ENCODE data around the gene ATXN1L.
"Not testable (repeated sequence)": the region's sequence is repeated elsewhere in the genome, so short reads cannot be mapped to it uniquely, and the experiment has no call there.

The ATXN1L gene

DNA sequence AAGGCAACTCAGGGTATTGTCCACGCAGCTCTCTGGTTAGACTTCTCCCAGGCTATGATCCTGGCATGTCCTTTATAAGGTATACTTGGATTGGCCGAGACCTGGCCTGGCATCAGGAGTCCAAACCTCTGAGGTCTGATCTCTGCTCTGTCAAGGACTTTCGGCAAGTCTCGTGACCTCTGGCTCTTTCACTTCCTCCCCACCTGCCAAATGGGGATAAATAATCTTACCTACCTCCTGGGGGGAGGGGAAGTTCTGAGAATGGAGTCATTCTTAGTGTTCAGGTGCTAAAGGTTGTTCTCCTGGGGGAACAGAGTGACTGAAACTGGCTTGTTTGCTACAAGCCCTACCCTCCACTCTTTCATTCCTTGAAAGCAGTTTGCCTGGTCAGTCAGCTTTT, 7.6 kb downstream of the ATXN1L start:
- DNase-seq: no peak

DNA sequence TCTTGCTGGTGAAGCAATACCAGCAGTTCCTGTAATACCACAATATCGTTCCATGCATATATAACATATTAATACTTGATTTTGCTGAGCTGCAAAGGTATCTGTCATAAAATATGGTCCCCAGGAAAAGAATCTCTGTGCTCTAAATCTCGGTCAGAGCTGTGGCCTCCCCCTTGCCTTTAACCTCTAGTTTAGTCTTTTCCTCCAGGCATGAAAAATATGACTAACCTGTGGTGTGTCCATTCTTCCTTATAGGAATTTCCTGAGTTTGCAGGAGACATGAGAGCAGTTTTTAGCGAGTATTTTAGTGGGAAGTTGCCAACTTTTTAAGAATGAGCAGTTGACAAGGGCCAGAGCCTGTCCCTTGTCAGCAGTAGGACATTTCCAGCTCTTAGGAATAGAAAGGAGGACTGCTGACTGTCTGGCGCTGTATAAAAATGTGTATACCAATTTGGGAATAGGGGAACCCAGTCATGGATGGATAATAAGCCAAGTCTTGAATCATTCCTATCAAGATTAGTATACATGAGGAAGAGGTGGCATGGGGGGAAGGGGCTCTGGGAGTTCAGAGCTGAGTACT, 8.7 kb downstream of the ATXN1L start:
- no peak for DNase-seq

DNA sequence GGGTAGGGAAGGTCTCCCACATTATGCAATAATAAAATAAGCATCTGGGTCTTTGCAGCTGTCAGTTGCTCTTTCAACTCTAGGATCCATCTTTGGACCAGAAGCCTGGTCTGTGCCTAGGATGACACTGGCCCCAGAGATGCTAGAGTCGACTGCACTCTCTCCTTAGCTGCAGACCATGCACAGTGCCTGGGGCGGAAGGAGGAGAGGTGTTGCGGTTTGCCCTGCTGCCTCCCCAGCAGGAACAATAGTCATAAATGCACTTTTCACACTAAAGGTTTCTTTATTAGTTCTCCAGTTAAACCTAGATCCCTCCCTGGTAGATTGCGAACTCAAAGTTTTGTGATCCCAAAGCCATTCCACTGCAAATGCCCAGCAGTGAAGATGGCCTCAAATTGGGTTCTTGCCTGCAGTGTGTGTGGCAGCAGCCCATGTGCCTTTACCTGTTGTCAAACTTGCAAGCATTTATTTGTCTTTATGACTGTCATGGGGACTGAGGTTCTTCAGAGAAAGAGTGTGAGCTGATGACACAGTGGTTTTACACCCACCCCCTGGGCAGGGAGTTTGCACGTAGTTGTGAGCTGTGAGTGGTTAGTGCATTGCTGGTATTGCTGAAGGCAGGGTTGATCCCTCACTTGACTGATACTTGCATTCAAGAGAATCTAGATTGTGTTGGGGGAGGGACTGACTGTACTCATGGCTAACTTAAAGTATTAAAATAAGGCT, 10.3 kb downstream of the ATXN1L start:
- no peak for DNase-seq

DNA sequence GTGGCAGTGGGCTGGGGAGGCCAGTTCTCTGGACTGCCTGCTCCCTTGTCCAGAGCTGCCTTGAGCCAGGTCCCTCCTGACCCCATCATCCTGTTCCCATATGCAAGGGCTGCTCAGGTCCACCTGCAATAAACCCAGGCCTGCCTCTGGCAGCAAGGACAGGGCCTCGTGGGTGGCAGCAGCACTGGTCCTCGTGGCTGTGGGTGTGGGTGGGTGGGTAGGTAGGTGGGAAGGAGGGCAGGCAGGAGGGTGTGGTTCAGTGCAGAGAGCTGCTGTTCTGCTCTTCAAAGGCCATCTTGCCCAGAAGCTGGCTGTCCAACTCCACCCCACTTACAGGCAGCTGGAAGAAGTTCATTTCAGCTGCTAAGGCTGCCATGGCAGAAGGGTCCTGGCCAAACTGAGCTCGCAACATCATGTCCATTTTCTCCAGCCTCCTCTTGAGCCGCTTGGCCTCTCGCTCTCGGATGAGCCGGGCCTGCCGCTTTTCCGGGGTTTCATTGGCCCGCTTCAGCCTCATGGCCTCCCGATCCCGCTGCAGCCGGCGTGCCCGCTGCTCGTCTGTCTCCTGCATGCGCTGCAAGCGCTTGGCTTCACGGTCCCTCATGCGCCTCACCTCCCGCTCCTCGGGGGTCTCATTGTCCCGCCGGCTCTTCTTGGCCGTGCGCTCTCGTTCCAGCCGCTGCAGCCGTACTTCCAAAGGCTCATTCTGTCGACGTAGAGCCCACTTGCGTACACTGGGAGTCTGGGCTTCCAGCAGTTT, 14.2 kb downstream of the ATXN1L start:
- DNase-seq: no peak

DNA sequence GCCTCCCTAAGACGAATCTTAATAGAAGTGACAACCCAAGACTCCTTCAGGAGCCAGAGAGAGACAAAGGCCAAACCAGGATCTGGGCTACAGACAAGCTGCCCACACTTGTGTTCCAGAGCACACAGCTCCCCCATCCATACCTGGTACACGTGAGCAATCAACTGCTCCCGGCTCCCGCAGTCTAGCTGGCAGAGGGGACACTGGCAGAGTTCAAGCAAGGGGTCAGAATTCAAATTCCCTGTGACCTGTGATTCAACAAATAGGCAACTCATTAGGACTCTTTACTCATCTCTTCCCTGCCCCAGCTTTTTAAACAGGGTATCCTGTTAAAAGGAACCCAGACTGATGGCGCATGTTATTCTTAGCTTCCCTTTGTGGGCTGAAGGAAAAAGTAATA, 18.2 kb downstream of the ATXN1L start:
- no peak for DNase-seq

DNA sequence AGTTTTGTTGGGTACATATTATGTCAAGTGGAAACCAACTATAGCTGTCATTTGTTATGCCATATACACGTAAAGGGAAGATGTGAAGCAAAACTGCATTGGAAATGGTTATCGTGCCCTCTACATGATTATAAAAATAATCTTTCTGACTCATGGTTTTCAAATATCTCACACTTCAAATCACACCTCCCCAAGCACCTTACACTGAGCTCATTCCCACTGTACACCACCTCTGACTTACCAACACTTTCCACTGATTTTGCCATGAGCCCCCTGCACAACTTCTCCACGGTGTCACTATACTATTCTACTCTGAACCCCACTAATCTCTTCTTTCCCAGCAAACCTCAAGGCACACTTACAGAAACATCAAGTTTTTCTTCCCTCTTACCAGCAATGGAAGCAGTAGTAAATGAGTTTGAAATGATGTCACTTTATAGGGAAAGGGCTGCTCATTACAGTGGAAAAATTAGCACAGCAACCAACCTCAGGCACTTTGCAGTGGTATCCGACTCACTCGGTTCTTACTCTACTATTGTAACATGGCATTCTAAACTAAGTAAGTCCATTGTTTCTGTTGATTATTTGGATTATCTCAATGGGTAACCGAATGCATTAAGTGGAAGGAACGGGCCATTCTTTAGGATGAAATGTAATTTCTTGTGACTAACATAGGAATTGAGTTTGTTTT, 19.5 kb downstream of the ATXN1L start:
- no peak for DNase-seq

DNA sequence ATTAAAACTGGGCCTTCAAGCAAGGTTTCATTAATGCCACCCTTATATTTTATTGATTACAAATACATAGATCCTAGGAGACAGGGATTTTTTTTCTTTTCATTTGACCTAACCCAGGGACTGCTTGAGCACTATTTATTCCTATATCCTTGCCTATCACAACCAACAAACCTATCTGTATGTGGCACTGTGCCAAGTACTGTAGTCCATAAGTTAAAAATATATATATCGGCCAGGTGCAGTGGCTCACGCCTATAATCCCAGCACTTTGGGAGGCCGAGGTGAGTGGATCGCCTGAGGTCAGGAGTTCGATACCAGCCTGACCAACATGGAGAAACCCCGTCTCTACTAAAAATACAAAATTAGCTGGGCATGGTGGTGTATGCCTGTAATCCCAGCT, 21.4 kb downstream of the ATXN1L start:
- DNase-seq: not testable (repeated sequence)

DNA sequence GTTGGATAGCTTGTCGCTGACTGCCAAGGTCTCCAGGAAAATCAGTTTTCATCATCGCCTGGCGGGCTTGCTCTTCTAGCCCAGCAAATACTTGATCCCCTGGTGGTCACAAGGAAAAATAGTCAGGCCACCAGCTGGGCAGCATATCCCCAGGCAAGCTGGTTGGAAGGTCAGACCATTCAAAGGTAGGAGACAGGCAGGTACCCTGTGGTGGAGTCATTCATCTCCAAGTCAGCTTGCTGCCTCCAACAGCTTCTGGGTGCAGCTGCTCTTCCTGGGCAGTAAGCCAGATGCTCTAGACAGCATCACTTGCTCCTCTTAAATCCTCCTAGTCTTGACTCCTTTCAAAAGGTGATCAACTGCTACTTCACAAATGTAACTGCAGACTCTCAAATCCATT, 22.2 kb downstream of the ATXN1L start:
- no peak for DNase-seq

DNA sequence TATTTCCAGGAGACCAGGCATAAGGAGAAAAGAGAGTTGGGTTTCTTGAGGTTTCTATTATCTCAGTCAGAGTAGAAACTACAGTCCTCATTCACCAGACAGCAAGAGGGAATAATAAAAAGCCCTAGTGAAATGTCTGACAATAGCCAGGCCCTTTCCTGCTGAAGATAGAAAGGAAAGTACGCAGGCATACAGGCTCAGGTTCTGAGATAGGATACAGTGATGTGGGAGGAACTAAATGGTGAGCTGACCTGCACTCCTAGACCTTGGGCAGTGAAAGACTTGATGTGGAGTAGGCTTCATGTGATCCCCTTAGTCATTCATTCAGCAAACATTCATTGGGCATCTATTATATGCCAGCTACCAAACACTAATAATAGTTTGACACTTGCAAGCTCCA, 23.3 kb downstream of the ATXN1L start:
- no peak for DNase-seq

DNA sequence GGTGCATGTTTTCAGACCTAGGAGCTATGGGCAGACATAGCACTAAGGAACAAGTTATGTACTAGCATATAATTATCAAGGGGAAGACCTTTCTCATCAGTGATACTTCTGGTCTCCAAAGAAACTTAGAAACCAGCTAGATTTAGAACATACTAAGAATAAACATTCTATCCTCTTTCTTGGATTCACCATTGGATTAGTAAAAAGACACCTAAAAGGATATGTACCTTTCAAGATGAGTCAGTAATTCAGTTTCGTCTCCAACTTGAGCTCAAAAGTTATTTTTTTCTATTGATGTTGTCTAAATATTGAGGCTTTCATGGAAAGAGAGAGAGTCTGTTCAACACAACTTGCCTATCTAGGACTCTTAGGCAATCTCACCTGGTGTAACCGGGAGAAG, 25.0 kb downstream of the ATXN1L start:
- DNase-seq: no peak

DNA sequence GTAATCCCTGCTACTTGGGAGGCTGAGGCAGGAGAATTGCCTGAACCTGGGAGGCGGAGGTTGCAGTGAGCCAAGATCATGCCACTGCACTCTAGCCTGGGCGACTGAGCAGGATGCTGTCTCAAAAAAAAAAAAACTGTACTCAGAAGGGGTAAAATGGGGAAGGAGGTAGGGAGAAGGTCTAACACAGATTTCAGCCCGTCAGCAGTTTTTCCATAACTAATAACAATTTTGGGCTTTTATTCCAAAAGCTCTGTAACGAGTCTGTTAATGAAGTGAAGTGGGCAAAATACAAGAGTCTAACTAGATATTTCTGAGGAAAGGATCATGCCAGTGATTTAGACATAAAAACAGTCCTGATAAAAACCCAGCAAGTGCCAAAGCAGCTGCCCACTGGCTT, 27.4 kb downstream of the ATXN1L start:
- no peak for DNase-seq

DNA sequence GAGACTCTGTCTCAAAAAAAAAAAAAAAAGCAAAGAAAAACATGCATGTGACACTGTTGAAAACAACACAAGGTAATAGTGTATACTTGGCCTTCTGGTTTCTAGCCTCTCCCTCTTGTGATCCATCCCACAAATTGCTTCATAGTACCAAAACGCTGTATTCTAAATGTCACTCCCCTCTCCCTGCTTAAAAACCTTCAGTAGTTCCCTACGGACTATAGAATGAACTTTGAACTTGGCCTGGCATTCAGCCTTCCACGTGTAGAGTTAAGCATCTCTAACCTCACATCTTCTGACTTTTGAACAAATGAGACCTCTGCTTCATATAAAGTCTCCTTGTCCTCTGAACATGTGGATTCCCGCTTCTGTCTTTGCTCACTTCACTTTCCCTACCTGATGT, 33.1 kb downstream of the ATXN1L start:
- DNase-seq: no peak

DNA sequence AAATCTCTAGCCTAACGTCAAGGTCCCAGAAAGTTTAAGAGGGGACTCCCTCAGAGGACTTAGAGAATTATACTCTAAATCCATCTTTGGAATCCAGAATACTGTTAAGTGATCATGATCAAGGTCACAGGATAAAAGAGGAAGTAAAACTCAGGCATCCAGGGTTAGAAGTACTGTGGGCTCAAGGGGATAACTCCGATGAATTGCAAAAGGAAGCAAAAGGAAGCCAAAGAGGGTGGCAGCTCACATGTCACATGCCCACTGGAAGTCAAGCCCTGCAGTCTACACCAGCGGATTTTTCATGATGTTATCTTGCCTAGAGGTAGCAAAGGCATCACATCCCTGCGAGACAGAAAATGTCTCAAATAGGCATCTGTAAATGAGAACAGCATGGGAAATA, 34.4 kb downstream of the ATXN1L start:
- peak; percentile 74 to 78 for DNase-seq

DNA sequence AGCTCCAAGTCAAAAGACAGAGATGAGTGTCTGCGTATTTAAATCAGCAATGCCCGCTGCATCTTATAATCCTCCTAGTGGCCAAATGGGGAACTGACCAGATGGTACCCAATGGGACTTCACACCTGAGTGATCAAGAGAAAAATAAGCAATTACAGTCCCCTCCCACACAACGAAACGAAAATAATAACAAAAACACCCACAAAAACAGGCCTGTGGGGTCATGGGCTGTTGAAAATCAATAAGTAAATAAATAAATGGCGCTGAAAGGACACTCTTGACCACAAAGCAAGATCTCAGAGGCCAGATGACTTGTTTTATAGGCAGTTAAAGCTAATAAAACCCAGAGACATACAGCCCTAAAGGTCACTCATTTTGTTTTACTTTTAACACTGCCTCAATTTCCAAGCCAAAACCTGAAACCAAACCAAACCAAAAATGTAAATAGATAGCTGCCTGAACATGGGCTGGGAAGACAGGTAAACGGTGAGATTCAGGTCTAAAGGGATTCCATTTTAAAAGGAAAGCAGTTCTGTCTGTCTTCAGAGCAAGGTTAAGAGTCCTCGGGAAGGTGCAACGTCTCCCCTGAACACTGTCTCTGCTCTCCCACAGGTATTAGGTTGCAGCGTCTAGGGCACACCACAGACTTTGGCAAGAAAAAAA, 36.9 kb downstream of the ATXN1L start:
- DNase-seq: peak; percentile 73 to 82

DNA sequence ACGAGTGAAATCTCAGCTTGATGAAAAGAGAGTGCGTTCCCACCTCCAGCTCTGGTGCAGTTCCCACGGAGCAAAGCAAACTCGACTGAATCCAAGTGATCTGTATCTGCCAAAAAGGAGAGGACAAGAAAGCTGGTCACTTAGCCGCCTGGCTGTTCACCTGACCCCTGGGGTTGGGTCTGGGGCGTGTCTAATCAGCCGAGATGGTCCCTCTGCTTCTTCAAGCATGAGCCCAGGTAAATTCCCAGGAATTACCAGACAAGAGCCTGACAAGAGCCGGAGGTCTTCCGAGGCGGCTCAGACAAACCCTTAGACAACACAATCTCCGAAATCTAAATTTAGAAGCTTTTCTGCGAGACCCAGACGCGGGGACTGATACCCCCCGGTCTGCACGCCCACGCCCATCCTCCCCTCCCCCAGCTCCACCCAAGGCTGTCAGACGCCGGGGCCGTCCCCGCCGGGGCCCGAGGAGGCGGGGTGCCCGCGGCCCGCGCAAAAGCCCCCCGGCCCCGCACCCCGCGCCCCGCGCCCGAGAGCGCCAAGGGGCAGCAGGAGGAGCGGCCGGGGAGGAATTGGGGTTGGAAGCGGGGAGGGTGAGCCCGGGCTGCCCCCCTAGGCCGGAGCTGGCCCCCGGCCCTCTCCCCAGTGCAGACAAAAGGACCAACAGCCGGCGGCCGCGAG, 37.5 kb downstream of the ATXN1L start:
- no peak for DNase-seq

DNA sequence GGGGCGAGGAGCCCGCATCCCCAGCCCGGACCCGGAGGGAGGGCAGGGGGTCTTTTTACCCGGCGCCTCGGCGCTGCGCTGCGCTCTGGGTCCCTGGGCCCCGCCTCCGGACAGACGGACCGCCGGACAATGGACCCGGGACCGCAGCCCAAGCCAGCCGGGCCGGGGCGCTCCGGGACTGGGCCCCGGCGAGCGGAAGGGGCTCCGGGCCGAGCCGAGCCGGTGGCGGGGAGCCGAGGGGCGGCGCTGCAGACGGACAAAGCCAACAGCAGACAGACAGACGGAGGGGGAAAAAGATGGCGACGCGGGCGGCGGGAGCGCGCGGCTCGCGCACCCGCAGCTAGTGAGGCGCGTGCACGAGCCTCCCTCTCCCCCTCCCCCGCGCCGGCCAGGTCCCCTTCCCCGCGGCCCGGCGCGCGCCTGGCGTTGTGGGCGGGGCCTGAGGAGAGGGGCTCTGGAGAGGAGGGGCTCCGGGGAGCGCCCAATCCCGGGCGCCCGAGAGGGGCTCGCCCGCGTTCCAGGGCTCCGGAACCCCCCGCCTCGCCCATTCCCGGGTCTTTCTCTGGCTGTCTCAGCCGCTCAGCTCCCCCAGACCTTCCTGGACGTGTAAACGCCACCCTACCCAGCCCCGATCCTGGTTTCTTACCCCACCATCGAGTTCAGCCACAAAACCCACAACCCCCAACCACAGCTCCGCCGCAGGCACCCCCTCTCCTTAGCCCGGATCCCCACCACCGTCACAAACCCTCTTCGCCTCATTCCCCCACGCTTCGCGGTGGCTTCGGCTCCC, 38.3 kb downstream of the ATXN1L start, which contains the start of gene ZNF821:
ZNF821 (minus strand) TSS at position 334 of the 790 bp plus-strand sequence. CDS start 4,236 bp downstream, outside the sequence.
- peak; percentile 33 to 54 for DNase-seq

DNA sequence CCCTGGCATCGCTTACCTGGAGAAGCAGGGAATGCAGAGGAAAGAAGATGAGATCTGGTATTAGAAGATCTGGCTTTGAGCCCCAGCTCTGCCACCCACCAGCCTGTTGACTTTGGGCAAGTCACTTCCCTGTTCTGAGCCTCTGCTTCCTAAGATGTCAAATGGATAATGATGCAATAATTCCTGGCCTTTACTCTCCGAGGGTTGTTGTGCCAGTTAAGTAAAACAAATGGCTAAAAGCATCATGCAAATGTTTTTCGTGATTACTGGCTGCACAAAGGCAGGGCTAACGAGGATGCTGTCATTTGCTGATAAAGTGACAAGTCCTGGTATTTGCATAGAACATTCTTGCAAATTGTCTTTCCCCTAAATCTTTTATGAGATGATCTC, 39.5 kb downstream of the ATXN1L start:
- peak; percentile 80 to 85 for DNase-seq

DNA sequence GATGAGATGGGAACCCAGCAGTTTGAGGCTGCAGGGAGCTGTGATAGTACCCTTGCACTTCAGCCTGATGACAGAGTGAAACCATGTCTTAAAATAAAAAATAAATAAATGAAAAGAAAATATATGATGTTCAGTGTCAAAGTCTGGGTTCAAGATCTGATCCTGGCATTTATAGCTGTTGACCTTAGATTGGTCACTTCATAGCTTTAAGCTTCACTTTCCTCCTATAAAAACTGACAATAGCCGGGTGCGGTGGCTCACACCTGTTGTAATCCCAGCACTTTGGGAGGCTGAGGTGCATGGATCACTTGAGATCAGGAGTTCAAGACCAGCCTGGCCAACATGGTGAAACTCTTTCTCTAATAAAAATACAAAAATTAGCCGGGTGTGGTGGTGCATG, 43.4 kb downstream of the ATXN1L start:
- DNase-seq: no peak

DNA sequence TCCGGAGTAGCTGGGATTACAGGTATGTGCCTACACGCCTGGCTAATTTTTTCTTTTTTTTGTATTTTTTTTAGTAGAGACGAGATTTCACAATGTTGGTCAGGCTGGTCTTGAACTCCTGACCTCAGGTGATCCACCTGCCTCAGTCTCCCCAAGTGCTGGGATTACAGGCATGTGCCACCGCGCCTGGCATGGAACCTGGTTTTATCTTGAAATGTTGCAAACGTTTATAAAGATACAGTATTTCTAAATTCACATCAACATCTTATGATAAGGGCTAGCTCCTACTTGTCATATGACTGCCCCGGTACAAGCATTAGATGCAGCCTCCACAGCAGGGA, 48.1 kb downstream of the ATXN1L start:
- DNase-seq: no peak

DNA sequence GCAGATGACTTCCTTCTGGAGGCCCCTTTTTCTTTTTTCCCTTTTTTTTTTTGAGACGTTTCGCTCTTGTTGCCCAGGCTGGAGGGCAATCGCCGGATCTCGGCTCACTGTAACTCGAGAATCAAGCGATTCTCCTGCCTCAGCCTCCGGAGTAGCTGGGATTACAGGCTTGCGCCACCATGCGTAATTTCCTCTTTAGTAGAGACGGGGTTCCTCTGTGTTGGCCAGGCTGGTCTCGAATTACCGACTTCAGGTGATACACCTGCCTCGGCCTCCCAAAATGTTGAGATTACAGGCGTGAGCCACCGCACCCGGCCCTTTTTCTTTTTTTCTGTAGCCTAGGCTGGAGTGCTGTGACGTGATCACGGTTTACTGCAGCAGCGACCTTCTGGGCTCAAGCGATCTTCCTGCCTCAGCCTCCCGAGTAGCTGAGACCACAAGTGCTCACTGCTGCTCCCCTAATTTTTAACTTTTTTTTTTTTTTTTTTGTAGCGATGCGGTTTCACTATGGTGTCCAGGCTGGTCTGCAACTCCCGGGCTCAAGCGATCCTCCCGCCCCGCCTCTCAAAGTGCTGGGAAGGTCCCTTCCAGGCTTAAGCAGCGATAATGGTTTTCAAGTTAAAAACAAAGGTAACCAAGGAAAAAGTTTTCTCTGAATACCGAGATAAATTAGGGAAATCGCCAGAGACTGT, 48.6 kb downstream of the ATXN1L start:
- DNase-seq: peak; percentile 66 to 73

Measured in inflammatory macrophage (primary cell).